Epidermal melanocyte (primary cell): Measurements from ENCODE around the gene PON3.
"Not testable (repeated sequence)": the region's sequence is repeated elsewhere in the genome, so short reads cannot be mapped to it uniquely, and the experiment has no call there.

Experiments
- DNase-seq: peaks from one replicate; pipeline ENCODE4 v3.0.0; 2011; ENCODE audit warnings: low spot score; ENCODE audit not compliant: insufficient read length

The PON3 gene

GRCh38 chr7:95412075-95412474 lies 15.9 kb upstream of the PON3 start:
- DNase-seq, result no peak

- DNase-seq, result no peak
Measured at GRCh38 chr7:95411666-95412065, 15.5 kb upstream of the PON3 start.

GRCh38 chr7:95411036-95411435 lies 14.9 kb upstream of the PON3 start:
- DNase-seq, result no peak

GRCh38 chr7:95407751-95408150 lies 11.6 kb upstream of the PON3 start:
- DNase-seq, result no peak

- no peak for DNase-seq
Measured at GRCh38 chr7:95405800-95406199, 9.6 kb upstream of the PON3 start.

GRCh38 chr7:95405208-95405607 lies 9.0 kb upstream of the PON3 start:
- no peak for DNase-seq

- DNase-seq, result no peak
Measured at GRCh38 chr7:95404316-95404865, 8.2 kb upstream of the PON3 start.

- DNase-seq, result no peak
Measured at GRCh38 chr7:95398155-95398940, 2.2 kb upstream of the PON3 start.

GRCh38 chr7:95397381-95397780 lies 1.2 kb upstream of the PON3 start:
- no peak for DNase-seq

- DNase-seq, result no peak
Measured at GRCh38 chr7:95395755-95396135, 430 bp downstream of the PON3 start.

GRCh38 chr7:95394370-95394769 lies 1.8 kb downstream of the PON3 start:
- no peak for DNase-seq

- DNase-seq, result no peak
Measured at GRCh38 chr7:95391761-95392160, 4.4 kb downstream of the PON3 start.

- no peak for DNase-seq
Measured at GRCh38 chr7:95389516-95389915, 6.7 kb downstream of the PON3 start.

GRCh38 chr7:95379457-95379856 lies 16.7 kb downstream of the PON3 start:
- not testable (repeated sequence) for DNase-seq

GRCh38 chr7:95376632-95377400 lies 19.4 kb downstream of the PON3 start:
- DNase-seq, result no peak

- DNase-seq, result no peak
Measured at GRCh38 chr7:95375591-95376257, 20.5 kb downstream of the PON3 start.

- DNase-seq, result no peak
Measured at GRCh38 chr7:95373323-95373722, 22.9 kb downstream of the PON3 start.

- no peak for DNase-seq
Measured at GRCh38 chr7:95368235-95368634, 27.9 kb downstream of the PON3 start.

- no peak for DNase-seq
Measured at GRCh38 chr7:95367606-95368005, 28.6 kb downstream of the PON3 start.

GRCh38 chr7:95365151-95365550 lies 31.0 kb downstream of the PON3 start:
- DNase-seq, result no peak

- DNase-seq, result no peak
Measured at GRCh38 chr7:95357623-95358022, 38.6 kb downstream of the PON3 start.
